Heart right ventricle (tissue), 16 donors: ENCODE results near the gene APLNR. TPM values are rescaled to one million over a fixed set of nuclear protein-coding genes. Genes with fewer than 3 reads are reported as not detected.

ENCODE experiments used
- ATAC-seq, 8 donors: fragments of 200-7000 bp; cut with Tn5 transposase; one replicate each; pipeline ENCODE4 v1.9.1; 2020; ENCODE audit warnings: mild to moderate bottlenecking in 8 of 8, moderate library complexity in 8 of 8, moderate number of reproducible peaks in 1 of 8
- DNase-seq, 2 donors: peaks; one replicate each; pipeline ENCODE4 v3.0.0-alpha.2; 2020
- H3K27ac ChIP-seq, 10 donors: fragments of 200-600 bp; sonication (generic) in 2 of 10; one replicate each; pipeline versions ENCODE4 v1.5.0 to v1.8.0; 2020 to 2022; ENCODE audit warnings: mild to moderate bottlenecking in 3 of 10
- H3K27me3 ChIP-seq, 7 donors: fragments of 200-600 bp; one replicate each; pipeline ENCODE4 v1.8.0; 2021 to 2022; ENCODE audit warnings: mild to moderate bottlenecking in 2 of 7
- H3K36me3 ChIP-seq, 9 donors: fragments of 200-600 bp; sonication (generic) in 1 of 9; one replicate each; pipeline versions ENCODE4 v1.5.0 to v1.8.0; 2020 to 2022; ENCODE audit warnings: mild to moderate bottlenecking in 2 of 9
- H3K4me1 ChIP-seq, 9 donors: fragments of 200-600 bp; sonication (generic) in 1 of 9; one replicate each; pipeline versions ENCODE4 v1.5.0 to v1.8.0; 2020 to 2022; ENCODE audit warnings: mild to moderate bottlenecking in 4 of 9
- H3K4me3 ChIP-seq, 10 donors: fragments of 200-600 bp; sonication (generic) in 2 of 10; one replicate each; pipeline versions ENCODE4 v1.5.0 to v1.8.0; 2020 to 2022; ENCODE audit warnings: mild to moderate bottlenecking in 7 of 10, moderate library complexity in 2 of 10
- H3K9me3 ChIP-seq, 11 donors: fragments of 200-600 bp in 10 of 11; sonication (generic) in 2 of 11; one replicate each; pipeline versions ENCODE4 v1.5.0 to v1.8.0; 2013 to 2022; ENCODE audit warnings: mild to moderate bottlenecking in 2 of 11, control low read depth in 1 of 11, moderate library complexity in 1 of 11
- CTCF ChIP-seq, 9 donors: fragments of 200-600 bp; sonication (generic) in 2 of 9; IDR thresholded peaks; one replicate each; pipeline versions ENCODE4 v1.5.0 to v1.8.0; 2021 to 2022; ENCODE audit warnings: antibody characterized with exemption in 9 of 9, mild to moderate bottlenecking in 5 of 9, moderate library complexity in 1 of 9
- WGBS, 2 donors: extraction: QIAGEN DNeasy Blood & Tissue Kit; methylation state at CpG; one replicate each; pipeline ENCODE4 v1.1.7; 2013; ENCODE audit warnings: inconsistent platforms in 1 of 2; 5-methylcytosine and 5-hydroxymethylcytosine counted together
- intact Hi-C, 10 donors: fragments of 100-400 bp; cut with DNase I; formaldehyde crosslinking; loops; one replicate each; pipeline versions ENCODE4 v1.11.1 to v1.14.2; 2022
- polyA plus RNA-seq, 2 donors: library from polyadenylated mRNA; stranded (reverse); fragments of 200-250 nt; gene quantifications; one replicate each; pipeline ENCODE4 v1.2.3, GENCODE V29; 2013
- total RNA-seq, 10 donors: library from RNA; stranded (reverse); fragmentation: NEBNext Ultra II Directional in 3 of 10; extraction: Animal tissue kit (Norgen Biotek cat#: 25700) in 3 of 10; gene quantifications; one replicate each; pipeline versions ENCODE4 v1.2.1 to v1.2.4, GENCODE V29; 2021 to 2023
- donor health status: Arrhythmogenic right ventricular cardiomyopathy.
- donor health status: ischemic (EF 13 %, LVEDD 7.1; RV severe dilation, severe dysfunction).
- donor health status: healthy with polysubstance abuse.
- donor health status: DM: no; HTN: yes; CAD: no.
- donor health status: DM: no; HTN: no; CAD: no.
- donor health status: ischemic (EF 25% LVEDD 6.9; RV normal size, moderate dysfunction).
- donor health status: ischemic (EF 25% LVEDD 5.7; RV mildly dilated, moderate dysfunction).
- donor health status: healthy.
- donor health status: DM: yes; HTN: yes; CAD: no.
- donor health status: Ischemic cardiomyopathy.
- donor health status: ischemic (EF 35%, LVEDD 5.7; RV mildly dilated, moderate dysfunction).
- donor health status: nonischemic (EF 11% LVEDD 7.7; RV severe dilation, severe dysfunction).
- donor health status: DM: yes; HTN: yes; CAD: no.
- donor health status: PGD.
- donor health status: ischemic (EF 29% LVEDD 5.4; RV normal size, mild dysfunction).
- donor health status: nonischemic (EF 23%, LVEDD 6.1; RV moderate dilation, normal function).

The APLNR gene
- total and polyA plus RNA-seq, 12 donors: 2.0 to 39.3 (median 11.8) TPM

- Histone ChIP-seq H3K4me3 (no peak overlapping the region), H3K27ac (peak overlapping the region in 4 of 10 donors; percentile 47 to 83 (median 70)), H3K4me1 (peaks cover 25 to 92% (median 70%) of the 10 kb centered on the region in 9 donors), H3K36me3 (no peaks in the 10 kb centered on the region), H3K9me3 (no peaks in the 10 kb centered on the region), H3K27me3 (no peaks in the 10 kb centered on the region)
- ATAC-seq: no peak
- DNase-seq: no peak
- intact Hi-C loops: loop anchor here in 2 of 10 donors (5.0 to 10.0 kb wide), 3 partner anchors 48 to 65 kb away; no protein-coding TSS in a partner anchor
- no peak for TF ChIP-seq CTCF (IDR thresholded peaks at IDR 0.05)
- 91 to 96% methylated on average over 11 of the region's 11 CpGs for WGBS, 2 donors
Observed at GRCh38 chr11:57199330-57199729, 37.7 kb downstream of the APLNR start.

GRCh38 chr11:57197762-57198161 lies 39.3 kb downstream of the APLNR start:
- peaks cover 22 to 79% (median 58%) of the 10 kb centered on the region in 9 donors for H3K4me1 ChIP-seq
- no peaks in the 10 kb centered on the region for H3K27me3 ChIP-seq
- no peak for TF ChIP-seq CTCF (IDR thresholded peaks at IDR 0.05)
- DNase-seq (no peak), ATAC-seq (no peak)
- H3K27ac ChIP-seq: peak overlapping the region in 1 of 10 donors; percentile 3
- intact Hi-C loops: loop anchor here in 2 of 10 donors (5.0 to 10.0 kb wide), 3 partner anchors 50 to 63 kb away; no protein-coding TSS in a partner anchor
- H3K9me3 ChIP-seq: no peaks in the 10 kb centered on the region
- H3K4me3 ChIP-seq: no peak overlapping the region
- WGBS, 2 donors: 78 to 80% methylated on average over 2 of the region's 2 CpGs
- H3K36me3 ChIP-seq: no peaks in the 10 kb centered on the region

GRCh38 chr11:57196596-57196995 lies 40.5 kb downstream of the APLNR start:
- H3K27me3 ChIP-seq: no peaks in the 10 kb centered on the region
- no peak for DNase-seq
- intact Hi-C loops: loop anchor here in 2 of 10 donors (5.0 to 10.0 kb wide), 3 partner anchors 51 to 62 kb away; no protein-coding TSS in a partner anchor
- H3K4me1 ChIP-seq: peaks cover 13 to 79% (median 58%) of the 10 kb centered on the region in 9 donors
- ATAC-seq: peak in 2 of 8 donors; percentile 33 to 48
- WGBS, 2 donors: 50 to 56% methylated on average over 6 of the region's 6 CpGs
- TF ChIP-seq CTCF (IDR thresholded peaks at IDR 0.05): no peak
- H3K36me3 ChIP-seq: no peaks in the 10 kb centered on the region
- H3K4me3 ChIP-seq: no peak overlapping the region
- H3K27ac ChIP-seq: peak overlapping the region in 6 of 10 donors; percentile 12 to 75 (median 56)
- H3K9me3 ChIP-seq: no peaks in the 10 kb centered on the region

- no peak for DNase-seq
- WGBS, 2 donors: 57 to 81% methylated on average over 1 of the region's 1 CpG
- ATAC-seq: peak in 1 of 8 donors; percentile 40
- peaks cover 0 to 52% (median 38%) of the 10 kb centered on the region in 9 donors for H3K4me1 ChIP-seq
- peak overlapping the region in 4 of 10 donors; percentile 18 to 62 (median 46) for H3K27ac ChIP-seq
- H3K27me3 ChIP-seq: no peaks in the 10 kb centered on the region
- no peaks in the 10 kb centered on the region for H3K36me3 ChIP-seq
- H3K9me3 ChIP-seq: no peaks in the 10 kb centered on the region
- intact Hi-C loops: loop anchor here in 2 of 10 donors (10.0 kb wide), 2 partner anchors 48 to 58 kb away; no protein-coding TSS in a partner anchor
- TF ChIP-seq CTCF (IDR thresholded peaks at IDR 0.05): no peak
- H3K4me3 ChIP-seq: no peak overlapping the region
Observed at GRCh38 chr11:57192316-57192715, 44.7 kb downstream of the APLNR start.
